IMR-90 (cell line): ENCODE results near the gene VSIG4.

Experiments
- BHLHE40 ChIP-seq: fragments of 150-350 bp; IDR thresholded peaks from 2 replicates; pipeline ENCODE4 v1.6.1; 2016; ENCODE audit warnings: mild to moderate bottlenecking, low read depth, low read length
- CEBPB ChIP-seq: IDR thresholded peaks from 2 replicates; pipeline ENCODE4 v1.6.1; 2012; ENCODE audit warnings: low read depth, low read length, improper control_type of control experiment
- MAFK ChIP-seq: IDR thresholded peaks from 2 replicates; pipeline ENCODE4 v1.6.1; 2012; ENCODE audit warnings: low read depth, low read length, improper control_type of control experiment
- MAZ ChIP-seq: IDR thresholded peaks from 2 replicates; pipeline ENCODE4 v1.6.1; 2012; ENCODE audit warnings: low read depth, mild to moderate bottlenecking, low read length, improper control_type of control experiment, moderate library complexity, borderline replicate concordance
- NFE2L2 ChIP-seq: fragments of 150-350 bp; IDR thresholded peaks from 2 replicates; pipeline ENCODE4 v1.6.1; 2016; ENCODE audit warnings: low read depth, mild to moderate bottlenecking, low read length
- POLR2A ChIP-seq: IDR thresholded peaks from 2 replicates; pipeline ENCODE4 v1.6.1; 2012; ENCODE audit warnings: mild to moderate bottlenecking, low read depth, low read length
- RAD21 ChIP-seq: IDR thresholded peaks from 2 replicates; pipeline ENCODE4 v1.6.1; 2012; ENCODE audit warnings: low read length, improper control_type of control experiment
- RCOR1 ChIP-seq: IDR thresholded peaks from 2 replicates; pipeline ENCODE4 v1.6.1; 2012; ENCODE audit warnings: mild to moderate bottlenecking, low read length, improper control_type of control experiment; ENCODE audit not compliant: insufficient replicate concordance
- RFX5 ChIP-seq: IDR thresholded peaks from 2 replicates; pipeline ENCODE4 v1.8.0; 2012; ENCODE audit warnings: low read depth, mild to moderate bottlenecking, low read length, moderate library complexity
- SMC3 ChIP-seq: fragments of 150-350 bp; IDR thresholded peaks from 2 replicates; pipeline ENCODE4 v1.6.1; 2016; ENCODE audit warnings: low read depth, mild to moderate bottlenecking, antibody characterized with exemption, low read length, moderate library complexity
- TF ChIP-seq, protein P1 (sequence below): conservative IDR thresholded peaks from 2 replicates; pipeline ENCODE4 v1.5.1; 2012; ENCODE audit warnings: mild to moderate bottlenecking, low read depth, low read length, improper control_type of control experiment
- TF ChIP-seq, protein P2 (sequence below): fragments of 150-350 bp; IDR thresholded peaks from 2 replicates; pipeline ENCODE4 v1.6.1; 2017; ENCODE audit warnings: mild to moderate bottlenecking, antibody characterized with exemption, low read length, low read depth

GRCh38 chrX:65976161-65976560, 63.7 kb downstream of the VSIG4 start:
- TF ChIP-seq, protein P1, sequence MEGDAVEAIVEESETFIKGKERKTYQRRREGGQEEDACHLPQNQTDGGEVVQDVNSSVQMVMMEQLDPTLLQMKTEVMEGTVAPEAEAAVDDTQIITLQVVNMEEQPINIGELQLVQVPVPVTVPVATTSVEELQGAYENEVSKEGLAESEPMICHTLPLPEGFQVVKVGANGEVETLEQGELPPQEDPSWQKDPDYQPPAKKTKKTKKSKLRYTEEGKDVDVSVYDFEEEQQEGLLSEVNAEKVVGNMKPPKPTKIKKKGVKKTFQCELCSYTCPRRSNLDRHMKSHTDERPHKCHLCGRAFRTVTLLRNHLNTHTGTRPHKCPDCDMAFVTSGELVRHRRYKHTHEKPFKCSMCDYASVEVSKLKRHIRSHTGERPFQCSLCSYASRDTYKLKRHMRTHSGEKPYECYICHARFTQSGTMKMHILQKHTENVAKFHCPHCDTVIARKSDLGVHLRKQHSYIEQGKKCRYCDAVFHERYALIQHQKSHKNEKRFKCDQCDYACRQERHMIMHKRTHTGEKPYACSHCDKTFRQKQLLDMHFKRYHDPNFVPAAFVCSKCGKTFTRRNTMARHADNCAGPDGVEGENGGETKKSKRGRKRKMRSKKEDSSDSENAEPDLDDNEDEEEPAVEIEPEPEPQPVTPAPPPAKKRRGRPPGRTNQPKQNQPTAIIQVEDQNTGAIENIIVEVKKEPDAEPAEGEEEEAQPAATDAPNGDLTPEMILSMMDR = no peak
- TF ChIP-seq CEBPB (no peak), MAZ (no peak), POLR2A (no peak), SMC3 (no peak), MAFK (no peak), RFX5 (no peak), RAD21 (no peak), BHLHE40 (no peak), NFE2L2 (no peak), RCOR1 (no peak)
- TF ChIP-seq, protein P2, sequence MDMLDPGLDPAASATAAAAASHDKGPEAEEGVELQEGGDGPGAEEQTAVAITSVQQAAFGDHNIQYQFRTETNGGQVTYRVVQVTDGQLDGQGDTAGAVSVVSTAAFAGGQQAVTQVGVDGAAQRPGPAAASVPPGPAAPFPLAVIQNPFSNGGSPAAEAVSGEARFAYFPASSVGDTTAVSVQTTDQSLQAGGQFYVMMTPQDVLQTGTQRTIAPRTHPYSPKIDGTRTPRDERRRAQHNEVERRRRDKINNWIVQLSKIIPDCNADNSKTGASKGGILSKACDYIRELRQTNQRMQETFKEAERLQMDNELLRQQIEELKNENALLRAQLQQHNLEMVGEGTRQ = no peak
